HepG2 (cell line): ENCODE results near the gene CASZ1.

Experiments used
- ATF7 ChIP-seq, 2 experiments: fragments of 450-650 bp in 1 of 2; sonication (generic) in 1 of 2; formaldehyde crosslinking in 1 of 2; IDR thresholded peaks; 2 replicates each; pipeline versions ENCODE4 v1.4.0 to v1.6.1; 2016 to 2020; ENCODE audit warnings: antibody characterized with exemption in 1 of 2, mild to moderate bottlenecking in 1 of 2, missing genetic modification reagents in 1 of 2
- CTCF ChIP-seq: sonication (generic); formaldehyde crosslinking; IDR thresholded peaks from 2 replicates; pipeline ENCODE4 v1.5.0; 2020; ENCODE audit warnings: mild to moderate bottlenecking, missing genetic modification reagents, moderate library complexity
- DPF2 ChIP-seq: sonication (generic); formaldehyde crosslinking; IDR thresholded peaks from 2 replicates; pipeline ENCODE4 v1.4.0; 2020; ENCODE audit warnings: mild to moderate bottlenecking, low read depth, missing genetic modification reagents, borderline replicate concordance
- ELF1 ChIP-seq: sonication (generic); formaldehyde crosslinking; IDR thresholded peaks from 2 replicates; pipeline ENCODE4 v1.4.0; 2020; ENCODE audit warnings: missing genetic modification reagents
- ETV6 ChIP-seq: sonication (generic); formaldehyde crosslinking; conservative IDR thresholded peaks from 2 replicates; pipeline ENCODE4 v1.4.0; 2020; ENCODE audit warnings: missing genetic modification reagents
- HNF4G ChIP-seq, 2 experiments: sonication (generic) in 1 of 2; formaldehyde crosslinking in 1 of 2; IDR thresholded peaks; 2 replicates each; pipeline versions ENCODE4 v1.4.0 to v1.6.1; 2011 to 2020; ENCODE audit warnings: borderline replicate concordance in 2 of 2, low read depth in 2 of 2, mild to moderate bottlenecking in 2 of 2, low read length in 1 of 2, missing genetic modification reagents in 1 of 2, moderate library complexity in 1 of 2
- NR2F1 ChIP-seq, 2 experiments: fragments of 450-650 bp in 1 of 2; formaldehyde crosslinking in 1 of 2; IDR thresholded peaks; 2 replicates each; pipeline versions ENCODE4 v1.5.0 to v1.6.1; 2016 to 2020; ENCODE audit warnings: mild to moderate bottlenecking in 1 of 2, missing compliant biosample characterization in 1 of 2, missing genetic modification reagents in 1 of 2, moderate library complexity in 1 of 2
- ONECUT2 ChIP-seq: sonication (generic); formaldehyde crosslinking; IDR thresholded peaks from 2 replicates; pipeline ENCODE4 v1.4.0; 2020; ENCODE audit warnings: missing genetic modification reagents
- POLR2A ChIP-seq, 2 experiments: IDR thresholded peaks; 2 replicates each; pipeline ENCODE4 v1.6.1; 2011; ENCODE audit warnings: low read depth in 2 of 2, low read length in 2 of 2, mild to moderate bottlenecking in 1 of 2, moderate library complexity in 1 of 2; ENCODE audit not compliant: insufficient read depth in 1 of 2
- SAFB2 ChIP-seq: sonication (generic); formaldehyde crosslinking; IDR thresholded peaks from 2 replicates; pipeline ENCODE4 v1.5.1; 2020; ENCODE audit warnings: missing genetic modification reagents, low read depth, mild to moderate bottlenecking, borderline replicate concordance
- USF2 ChIP-seq, 2 experiments: sonication (generic) in 1 of 2; formaldehyde crosslinking in 1 of 2; IDR thresholded peaks; 2 replicates each; pipeline versions ENCODE4 v1.5.1 to v1.6.1; 2011 to 2020; ENCODE audit warnings: borderline replicate concordance in 1 of 2, low read depth in 1 of 2, low read length in 1 of 2, mild to moderate bottlenecking in 1 of 2, missing genetic modification reagents in 1 of 2, moderate library complexity in 1 of 2
- ZHX1 ChIP-seq: sonication (generic); formaldehyde crosslinking; IDR thresholded peaks from 2 replicates; pipeline ENCODE4 v1.8.1; 2022; ENCODE audit warnings: low read depth, mild to moderate bottlenecking, missing genetic modification reagents
- ZNF264 ChIP-seq: sonication (generic); formaldehyde crosslinking; IDR thresholded peaks from 2 replicates; pipeline ENCODE4 v1.4.0; 2020; ENCODE audit warnings: missing genetic modification reagents
- ZNF451 ChIP-seq: sonication (generic); formaldehyde crosslinking; IDR thresholded peaks from 2 replicates; pipeline ENCODE4 v1.5.0; 2020; ENCODE audit warnings: mild to moderate bottlenecking, missing genetic modification reagents

GRCh38 chr1:10593750-10594149 lies 202.7 kb downstream of the CASZ1 start:
- no peak for TF ChIP-seq SAFB2 (CRISPR knock-in tag)
- TF ChIP-seq ATF7 (IDR thresholded peaks at IDR 0.05) = no peak
- TF ChIP-seq ATF7 (CRISPR knock-in tag; IDR thresholded peaks at IDR 0.05) = no peak
- TF ChIP-seq ONECUT2 (CRISPR knock-in tag) = no peak
- no peak for TF ChIP-seq POLR2A (IDR thresholded peaks at IDR 0.05; ENCODE audit: insufficient read depth in 1 of 2, low read depth in 2 of 2, low read length in 2 of 2)
- no peak for TF ChIP-seq ZNF264 (CRISPR knock-in tag)
- TF ChIP-seq ZHX1 (CRISPR knock-in tag) = no peak
- no peak for TF ChIP-seq ETV6 (CRISPR knock-in tag)
- TF ChIP-seq HNF4G (IDR thresholded peaks at IDR 0.05; ENCODE audit: borderline replicate concordance, low read depth, low read length) = no peak
- no peak for TF ChIP-seq HNF4G (CRISPR knock-in tag; IDR thresholded peaks at IDR 0.05; ENCODE audit: borderline replicate concordance, low read depth)
- TF ChIP-seq USF2 (IDR thresholded peaks at IDR 0.05; ENCODE audit: low read depth, low read length) = no peak
- TF ChIP-seq USF2 (CRISPR knock-in tag; IDR thresholded peaks at IDR 0.05; ENCODE audit: borderline replicate concordance) = no peak
- no peak for TF ChIP-seq DPF2
- TF ChIP-seq CTCF = no peak
- no peak for TF ChIP-seq NR2F1 (CRISPR knock-in tag; IDR thresholded peaks at IDR 0.05)
- TF ChIP-seq ZNF451 (CRISPR knock-in tag) = no peak
- no peak for TF ChIP-seq ELF1 (CRISPR knock-in tag)
